K562 (cell line): ENCODE results near the gene AKAP12.

Experiments
- ATF6 ChIP-seq: sonication (generic); formaldehyde crosslinking; IDR thresholded peaks from 2 replicates; pipeline ENCODE4 v1.4.0; 2020; ENCODE audit warnings: mild to moderate bottlenecking, missing genetic modification reagents
- CTBP1 ChIP-seq: fragments of 450-650 bp; IDR thresholded peaks from 2 replicates; pipeline ENCODE4 v1.6.1; 2016; ENCODE audit warnings: borderline replicate concordance
- CTCF ChIP-seq, 3 experiments: IDR thresholded peaks in 2 of 3; conservative IDR thresholded peaks in 1 of 3; 2 replicates each; pipeline ENCODE4 v1.5.1; 2011 to 2012; ENCODE audit warnings: low read length in 3 of 3, mild to moderate bottlenecking in 3 of 3, control low read depth in 2 of 3, improper control_type of control experiment in 1 of 3, inconsistent platforms in 1 of 3, low read depth in 1 of 3, mixed read lengths in 1 of 3, moderate library complexity in 1 of 3; ENCODE audit not compliant: insufficient read depth in 2 of 3
- ESRRA ChIP-seq: fragments of 450-650 bp; IDR thresholded peaks from 2 replicates; pipeline ENCODE4 v1.6.1; 2014; ENCODE audit warnings: low read depth, mild to moderate bottlenecking, moderate library complexity, borderline replicate concordance
- EZH2 ChIP-seq: IDR thresholded peaks from 2 replicates; pipeline ENCODE4 v1.6.1; 2012; ENCODE audit warnings: low read depth, mild to moderate bottlenecking, inconsistent platforms, low read length, borderline replicate concordance
- FOXA1 ChIP-seq: fragments of 450-650 bp; IDR thresholded peaks from 2 replicates; pipeline ENCODE4 v1.6.1; 2016; ENCODE audit warnings: mild to moderate bottlenecking, borderline replicate concordance
- MAFG ChIP-seq: fragments of 450-650 bp; conservative IDR thresholded peaks from 2 replicates; pipeline ENCODE4 v1.6.1; 2016; ENCODE audit warnings: missing genetic modification characterization, missing compliant biosample characterization
- RFX1 ChIP-seq: fragments of 450-650 bp; IDR thresholded peaks from 2 replicates; pipeline ENCODE4 v1.6.1; 2016; ENCODE audit warnings: mild to moderate bottlenecking, moderate library complexity
- SMC3 ChIP-seq: conservative IDR thresholded peaks from 2 replicates; pipeline ENCODE4 v1.6.1; 2011; ENCODE audit warnings: low read depth, low read length, improper control_type of control experiment; ENCODE audit not compliant: insufficient read depth
- ZNF764 ChIP-seq: fragments of 250-450 bp; sonication (Bioruptor Pico); IDR thresholded peaks from 2 replicates; pipeline ENCODE4 v1.4.0; 2020; ENCODE audit warnings: low read depth, mild to moderate bottlenecking, moderate library complexity
- TF ChIP-seq, protein P1 (sequence below): fragments of 250-450 bp; sonication (Bioruptor Pico); IDR thresholded peaks from 2 replicates; pipeline ENCODE4 v1.4.0; 2020

DNA sequence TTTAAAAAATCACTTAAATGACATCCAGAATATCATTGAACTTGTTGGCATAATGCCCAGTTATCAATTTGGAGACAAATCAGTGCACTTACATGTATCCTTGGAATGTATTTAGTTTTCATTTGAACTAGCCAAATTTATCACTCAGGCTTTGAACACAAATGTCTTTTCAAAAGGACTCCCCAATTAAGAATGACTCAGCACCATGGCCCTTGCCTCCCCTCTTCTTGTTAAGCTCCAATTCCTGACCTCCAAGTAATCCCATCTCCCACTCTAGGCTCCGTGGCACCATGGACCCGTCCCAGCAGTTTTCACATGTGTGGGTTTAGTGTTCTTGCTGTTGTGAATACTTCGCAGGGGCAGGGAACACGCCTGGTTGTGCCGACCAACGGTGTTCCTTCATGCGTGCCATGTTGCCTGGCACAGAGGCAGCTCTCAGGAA lies 2.7 kb downstream of the AKAP12 start:
- TF ChIP-seq SMC3 (no peak), RFX1 (no peak), MAFG (tag) (peak; percentile 70), ZNF764 (no peak), CTCF (IDR thresholded peaks at IDR 0.05 in 2 of 3, conservative IDR thresholded peaks at IDR 0.05 in 1 of 3; ENCODE audit: insufficient read depth in 2 of 3, low read depth in 1 of 3, low read length in 3 of 3) (no peak), EZH2 (no peak), ESRRA (no peak), FOXA1 (no peak), ATF6 (CRISPR knock-in tag) (no peak), CTBP1 (no peak)
- TF ChIP-seq, protein P1, sequence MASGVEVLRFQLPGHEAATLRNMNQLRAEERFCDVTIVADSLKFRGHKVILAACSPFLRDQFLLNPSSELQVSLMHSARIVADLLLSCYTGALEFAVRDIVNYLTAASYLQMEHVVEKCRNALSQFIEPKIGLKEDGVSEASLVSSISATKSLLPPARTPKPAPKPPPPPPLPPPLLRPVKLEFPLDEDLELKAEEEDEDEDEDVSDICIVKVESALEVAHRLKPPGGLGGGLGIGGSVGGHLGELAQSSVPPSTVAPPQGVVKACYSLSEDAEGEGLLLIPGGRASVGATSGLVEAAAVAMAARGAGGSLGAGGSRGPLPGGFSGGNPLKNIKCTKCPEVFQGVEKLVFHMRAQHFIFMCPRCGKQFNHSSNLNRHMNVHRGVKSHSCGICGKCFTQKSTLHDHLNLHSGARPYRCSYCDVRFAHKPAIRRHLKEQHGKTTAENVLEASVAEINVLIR (CRISPR knock-in tag), result no peak
